Hepatocyte (in vitro differentiated cells): ENCODE data around the gene CLCN4.

Source experiments
- CTCF ChIP-seq: fragments of 200-600 bp; sonication (generic); IDR thresholded peaks from 2 replicates; pipeline ENCODE4 v1.5.1; 2016; ENCODE audit warnings: antibody characterized with exemption, mild to moderate bottlenecking; ENCODE audit not compliant: poor library complexity
- EZH2 ChIP-seq: fragments of 200-600 bp; sonication (generic); IDR thresholded peaks from 2 replicates; pipeline ENCODE4 v1.6.1; 2016; ENCODE audit warnings: antibody characterized with exemption, mild to moderate bottlenecking, borderline replicate concordance

- no peak for TF ChIP-seq CTCF
- no peak for TF ChIP-seq EZH2
These were observed 21.9 kb upstream of the CLCN4 start for GRCh38 chrX:10134921-10135320.
